ENCODE data around the gene ZNF814.
"Not testable (repeated sequence)": the region's sequence is repeated elsewhere in the genome, so short reads cannot be mapped to it uniquely, and the experiment has no call there.

ZNF814 gene

GRCh38 chr19:57900311-57900710, 11.5 kb upstream of the ZNF814 start:
- H3K4me1 ChIP-seq (ENCODE audit: low read depth, poor library complexity, severe bottlenecking): no peaks in the 10 kb centered on the region
- no peak overlapping the region for H3K27ac ChIP-seq
- H2AFZ ChIP-seq (ENCODE audit: low read depth): no peak overlapping the region
- no peak for TF ChIP-seq CTCF (conservative IDR thresholded peaks at IDR 0.05; ENCODE audit: low read depth, low read length)
- no peaks in the 10 kb centered on the region for H3K79me2 ChIP-seq (ENCODE audit: insufficient read depth, low read depth)
- no peaks in the 10 kb centered on the region for H4K20me1 ChIP-seq (ENCODE audit: insufficient read depth)
- no peak overlapping the region for H3K9ac ChIP-seq
- no peak overlapping the region for H3K4me2 ChIP-seq
- no peak overlapping the region for H3K4me3 ChIP-seq (IDR thresholded peaks at IDR 0.05; ENCODE audit: insufficient read depth, low read depth, low read length)
- H3K27me3 ChIP-seq (ENCODE audit: insufficient read depth, low read depth): no peaks in the 10 kb centered on the region
- no peaks in the 10 kb centered on the region for H3K36me3 ChIP-seq (ENCODE audit: insufficient read depth)

GRCh38 chr19:57890706-57891105, 1.9 kb upstream of the ZNF814 start:
- H4K20me1 ChIP-seq (ENCODE audit: insufficient read depth); H3K4me1 ChIP-seq (ENCODE audit: low read depth, poor library complexity, severe bottlenecking); H3K27ac ChIP-seq; H3K27me3 ChIP-seq (ENCODE audit: insufficient read depth, low read depth); H3K9ac ChIP-seq; H3K36me3 ChIP-seq (ENCODE audit: insufficient read depth); H2AFZ ChIP-seq (ENCODE audit: low read depth); H3K4me2 ChIP-seq; H3K79me2 ChIP-seq (ENCODE audit: insufficient read depth, low read depth); H3K4me3 ChIP-seq (IDR thresholded peaks at IDR 0.05; ENCODE audit: insufficient read depth, low read depth, low read length): not testable (repeated sequence)

- no peak for TF ChIP-seq CTCF (conservative IDR thresholded peaks at IDR 0.05; ENCODE audit: low read depth, low read length)
- H3K4me1 ChIP-seq (ENCODE audit: low read depth, poor library complexity, severe bottlenecking): no peaks in the 10 kb centered on the region
- H3K36me3 ChIP-seq (ENCODE audit: insufficient read depth): no peaks in the 10 kb centered on the region
- peak overlapping the region; percentile 22; the same call in 1 of the 2 replicates for H3K9ac ChIP-seq
- no peak overlapping the region for H3K27ac ChIP-seq
- no peaks in the 10 kb centered on the region for H4K20me1 ChIP-seq (ENCODE audit: insufficient read depth)
- 0 out of 2 replicates have a peak, but pooled peaks cover 3% of the 10 kb centered on the region for H3K79me2 ChIP-seq (ENCODE audit: insufficient read depth, low read depth)
- no peak overlapping the region for H3K4me3 ChIP-seq (IDR thresholded peaks at IDR 0.05; ENCODE audit: insufficient read depth, low read depth, low read length)
- H2AFZ ChIP-seq (ENCODE audit: low read depth): no peak overlapping the region; the same call in 1 of the 2 replicates
- no peaks in the 10 kb centered on the region for H3K27me3 ChIP-seq (ENCODE audit: insufficient read depth, low read depth)
- no peak overlapping the region for H3K4me2 ChIP-seq
These were observed 704 bp downstream of the ZNF814 start for GRCh38 chr19:57888107-57888559.

GRCh38 chr19:57887195-57887941, 1.5 kb downstream of the ZNF814 start:
- TF ChIP-seq CTCF (conservative IDR thresholded peaks at IDR 0.05; ENCODE audit: low read depth, low read length): no peak
- Histone ChIP-seq H2AFZ (ENCODE audit: low read depth) (no peak overlapping the region), H3K79me2 (ENCODE audit: insufficient read depth, low read depth) (0 out of 2 replicates have a peak, but pooled peaks cover 3% of the 10 kb centered on the region), H3K4me1 (ENCODE audit: low read depth, poor library complexity, severe bottlenecking) (no peaks in the 10 kb centered on the region), H4K20me1 (ENCODE audit: insufficient read depth) (no peaks in the 10 kb centered on the region), H3K27me3 (ENCODE audit: insufficient read depth, low read depth) (no peaks in the 10 kb centered on the region), H3K4me3 (IDR thresholded peaks at IDR 0.05; ENCODE audit: insufficient read depth, low read depth, low read length) (no peak overlapping the region), H3K27ac (no peak overlapping the region), H3K36me3 (ENCODE audit: insufficient read depth) (no peaks in the 10 kb centered on the region), H3K4me2 (no peak overlapping the region), H3K9ac (no peak overlapping the region)

GRCh38 chr19:57886046-57886445, 2.8 kb downstream of the ZNF814 start:
- Histone ChIP-seq H3K79me2 (ENCODE audit: insufficient read depth, low read depth) (0 out of 2 replicates have a peak, but pooled peaks cover 3% of the 10 kb centered on the region), H3K4me1 (ENCODE audit: low read depth, poor library complexity, severe bottlenecking) (no peaks in the 10 kb centered on the region), H3K4me3 (IDR thresholded peaks at IDR 0.05; ENCODE audit: insufficient read depth, low read depth, low read length) (no peak overlapping the region), H3K9ac (no peak overlapping the region), H3K27ac (no peak overlapping the region), H3K27me3 (ENCODE audit: insufficient read depth, low read depth) (no peaks in the 10 kb centered on the region), H3K4me2 (no peak overlapping the region), H3K36me3 (ENCODE audit: insufficient read depth) (no peaks in the 10 kb centered on the region), H2AFZ (ENCODE audit: low read depth) (no peak overlapping the region), H4K20me1 (ENCODE audit: insufficient read depth) (no peaks in the 10 kb centered on the region)
- no peak for TF ChIP-seq CTCF (conservative IDR thresholded peaks at IDR 0.05; ENCODE audit: low read depth, low read length)

- H3K4me2 ChIP-seq; H3K36me3 ChIP-seq (ENCODE audit: insufficient read depth); H3K27ac ChIP-seq; H3K27me3 ChIP-seq (ENCODE audit: insufficient read depth, low read depth); H3K4me1 ChIP-seq (ENCODE audit: low read depth, poor library complexity, severe bottlenecking); H3K4me3 ChIP-seq (IDR thresholded peaks at IDR 0.05; ENCODE audit: insufficient read depth, low read depth, low read length); H4K20me1 ChIP-seq (ENCODE audit: insufficient read depth); H3K9ac ChIP-seq; H3K79me2 ChIP-seq (ENCODE audit: insufficient read depth, low read depth); H2AFZ ChIP-seq (ENCODE audit: low read depth): not testable (repeated sequence)
These were observed 14.7 kb downstream of the ZNF814 start for GRCh38 chr19:57873883-57874799.

Data from KMS-11 (cell line).